ENCODE measurements around the gene RRBP1.

The RRBP1 gene

GRCh38 chr20:17622086-17622850 lies 59.8 kb downstream of the RRBP1 start:
- Histone ChIP-seq H3K27ac (ENCODE audit: low read depth, low read length, poor library complexity, severe bottlenecking) (no peak overlapping the region), H3K9me3 (ENCODE audit: low read length) (no peaks in the 10 kb centered on the region), H3K9ac (ENCODE audit: low read length) (no peak overlapping the region), H2AFZ (ENCODE audit: low read length) (no peak overlapping the region), H3K9me2 (ENCODE audit: low read depth, low read length) (no peaks in the 10 kb centered on the region), H3K36me3 (ENCODE audit: insufficient read depth, low read length) (peaks cover 50% of the 10 kb centered on the region; the same call in 1 of the 2 replicates), H3K4me3 (ENCODE audit: low read depth, low read length, poor library complexity, severe bottlenecking) (no peak overlapping the region), H3F3A (ENCODE audit: insufficient read depth, low read length) (no peaks in the 10 kb centered on the region), H4K20me1 (ENCODE audit: insufficient read depth, low read length) (no peaks in the 10 kb centered on the region), H3K4me1 (ENCODE audit: insufficient read depth, low read length, severe bottlenecking) (no peaks in the 10 kb centered on the region), H3K4me2 (ENCODE audit: low read length) (no peak overlapping the region), H3K27me3 (ENCODE audit: insufficient read depth, low read length) (no peaks in the 10 kb centered on the region), H3K79me2 (ENCODE audit: insufficient read depth, low read length) (no peaks in the 10 kb centered on the region)
- no peak for TF ChIP-seq CTCF (IDR thresholded peaks at IDR 0.05; ENCODE audit: low read length)

DNA sequence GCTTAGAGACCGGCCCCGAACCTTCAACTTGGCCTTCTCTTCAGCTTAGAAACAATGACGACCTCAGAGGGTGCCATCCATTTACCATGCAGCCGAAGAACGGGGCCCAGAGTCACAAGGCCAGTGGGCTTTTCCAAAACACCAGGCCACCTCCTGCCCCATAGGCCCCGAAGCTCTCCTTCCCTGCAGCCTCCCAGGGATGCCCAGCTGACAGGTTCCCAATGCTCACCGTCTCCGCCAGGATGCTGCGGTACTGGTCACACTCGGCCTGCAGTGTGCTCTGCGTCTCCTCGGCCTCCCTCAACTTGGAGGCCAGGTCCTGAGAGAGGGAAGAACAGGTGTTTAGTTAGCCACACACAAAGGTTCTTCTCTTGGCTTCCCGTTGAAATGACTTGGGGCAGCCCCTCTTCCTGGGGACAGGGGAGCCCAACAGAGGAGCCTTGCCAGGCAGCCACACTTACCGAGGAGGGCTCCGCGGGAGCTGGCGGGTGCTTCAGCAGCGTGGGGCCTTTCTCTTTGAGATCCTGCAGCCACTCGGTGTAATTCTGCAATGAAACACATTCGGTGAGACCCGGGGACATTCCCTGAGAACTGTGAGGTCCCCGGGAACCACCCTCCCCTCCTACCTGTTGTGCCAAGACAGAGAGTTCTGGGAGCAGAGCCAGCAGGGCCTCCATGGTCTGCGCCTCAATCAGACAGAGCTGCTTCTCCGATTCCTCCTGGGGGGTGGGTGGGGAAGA lies 60.6 kb downstream of the RRBP1 start:
- Histone ChIP-seq H3K9me2 (ENCODE audit: low read depth, low read length) (no peaks in the 10 kb centered on the region), H3K36me3 (ENCODE audit: insufficient read depth, low read length) (peaks cover 50% of the 10 kb centered on the region; the same call in 1 of the 2 replicates), H3K27ac (ENCODE audit: low read depth, low read length, poor library complexity, severe bottlenecking) (no peak overlapping the region), H3K9ac (ENCODE audit: low read length) (no peak overlapping the region), H2AFZ (ENCODE audit: low read length) (no peak overlapping the region), H3K4me3 (ENCODE audit: low read depth, low read length, poor library complexity, severe bottlenecking) (no peak overlapping the region), H3K4me2 (ENCODE audit: low read length) (no peak overlapping the region), H3F3A (ENCODE audit: insufficient read depth, low read length) (no peaks in the 10 kb centered on the region), H3K9me3 (ENCODE audit: low read length) (no peaks in the 10 kb centered on the region), H3K79me2 (ENCODE audit: insufficient read depth, low read length) (no peaks in the 10 kb centered on the region), H3K4me1 (ENCODE audit: insufficient read depth, low read length, severe bottlenecking) (no peaks in the 10 kb centered on the region), H4K20me1 (ENCODE audit: insufficient read depth, low read length) (no peaks in the 10 kb centered on the region), H3K27me3 (ENCODE audit: insufficient read depth, low read length) (no peaks in the 10 kb centered on the region)
- TF ChIP-seq CTCF (IDR thresholded peaks at IDR 0.05; ENCODE audit: low read length) (no peak), EZH2 (IDR thresholded peaks at IDR 0.05; ENCODE audit: borderline replicate concordance, low read length) (no peak)

- Histone ChIP-seq H3K27me3 (ENCODE audit: insufficient read depth, low read length) (no peaks in the 10 kb centered on the region), H3K4me3 (ENCODE audit: low read depth, low read length, poor library complexity, severe bottlenecking) (no peak overlapping the region), H3K9me3 (ENCODE audit: low read length) (no peaks in the 10 kb centered on the region), H3K4me2 (ENCODE audit: low read length) (no peak overlapping the region), H4K20me1 (ENCODE audit: insufficient read depth, low read length) (no peaks in the 10 kb centered on the region), H3K36me3 (ENCODE audit: insufficient read depth, low read length) (peaks cover 43% of the 10 kb centered on the region; the same call in 1 of the 2 replicates), H2AFZ (ENCODE audit: low read length) (no peak overlapping the region), H3K4me1 (ENCODE audit: insufficient read depth, low read length, severe bottlenecking) (no peaks in the 10 kb centered on the region), H3F3A (ENCODE audit: insufficient read depth, low read length) (no peaks in the 10 kb centered on the region), H3K9me2 (ENCODE audit: low read depth, low read length) (no peaks in the 10 kb centered on the region), H3K9ac (ENCODE audit: low read length) (no peak overlapping the region), H3K27ac (ENCODE audit: low read depth, low read length, poor library complexity, severe bottlenecking) (no peak overlapping the region), H3K79me2 (ENCODE audit: insufficient read depth, low read length) (no peaks in the 10 kb centered on the region)
- TF ChIP-seq CTCF (IDR thresholded peaks at IDR 0.05; ENCODE audit: low read length) (no peak), EZH2 (IDR thresholded peaks at IDR 0.05; ENCODE audit: borderline replicate concordance, low read length) (no peak)
Measured at GRCh38 chr20:17620371-17621228, 61.4 kb downstream of the RRBP1 start.

Data from OCI-LY1 (cell line).